NCI-H82 treated with DMSO at 0.1 percent for 48 hours (cell line): ENCODE results near the gene CRTC1.

Experiments
- DNase-seq: peaks from one replicate; lab custom pipeline; 2025; ENCODE audit not compliant: unreplicated experiment; lab: John Stamatoyannopoulos, UW

The CRTC1 gene, protein sequence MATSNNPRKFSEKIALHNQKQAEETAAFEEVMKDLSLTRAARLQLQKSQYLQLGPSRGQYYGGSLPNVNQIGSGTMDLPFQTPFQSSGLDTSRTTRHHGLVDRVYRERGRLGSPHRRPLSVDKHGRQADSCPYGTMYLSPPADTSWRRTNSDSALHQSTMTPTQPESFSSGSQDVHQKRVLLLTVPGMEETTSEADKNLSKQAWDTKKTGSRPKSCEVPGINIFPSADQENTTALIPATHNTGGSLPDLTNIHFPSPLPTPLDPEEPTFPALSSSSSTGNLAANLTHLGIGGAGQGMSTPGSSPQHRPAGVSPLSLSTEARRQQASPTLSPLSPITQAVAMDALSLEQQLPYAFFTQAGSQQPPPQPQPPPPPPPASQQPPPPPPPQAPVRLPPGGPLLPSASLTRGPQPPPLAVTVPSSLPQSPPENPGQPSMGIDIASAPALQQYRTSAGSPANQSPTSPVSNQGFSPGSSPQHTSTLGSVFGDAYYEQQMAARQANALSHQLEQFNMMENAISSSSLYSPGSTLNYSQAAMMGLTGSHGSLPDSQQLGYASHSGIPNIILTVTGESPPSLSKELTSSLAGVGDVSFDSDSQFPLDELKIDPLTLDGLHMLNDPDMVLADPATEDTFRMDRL

DNA sequence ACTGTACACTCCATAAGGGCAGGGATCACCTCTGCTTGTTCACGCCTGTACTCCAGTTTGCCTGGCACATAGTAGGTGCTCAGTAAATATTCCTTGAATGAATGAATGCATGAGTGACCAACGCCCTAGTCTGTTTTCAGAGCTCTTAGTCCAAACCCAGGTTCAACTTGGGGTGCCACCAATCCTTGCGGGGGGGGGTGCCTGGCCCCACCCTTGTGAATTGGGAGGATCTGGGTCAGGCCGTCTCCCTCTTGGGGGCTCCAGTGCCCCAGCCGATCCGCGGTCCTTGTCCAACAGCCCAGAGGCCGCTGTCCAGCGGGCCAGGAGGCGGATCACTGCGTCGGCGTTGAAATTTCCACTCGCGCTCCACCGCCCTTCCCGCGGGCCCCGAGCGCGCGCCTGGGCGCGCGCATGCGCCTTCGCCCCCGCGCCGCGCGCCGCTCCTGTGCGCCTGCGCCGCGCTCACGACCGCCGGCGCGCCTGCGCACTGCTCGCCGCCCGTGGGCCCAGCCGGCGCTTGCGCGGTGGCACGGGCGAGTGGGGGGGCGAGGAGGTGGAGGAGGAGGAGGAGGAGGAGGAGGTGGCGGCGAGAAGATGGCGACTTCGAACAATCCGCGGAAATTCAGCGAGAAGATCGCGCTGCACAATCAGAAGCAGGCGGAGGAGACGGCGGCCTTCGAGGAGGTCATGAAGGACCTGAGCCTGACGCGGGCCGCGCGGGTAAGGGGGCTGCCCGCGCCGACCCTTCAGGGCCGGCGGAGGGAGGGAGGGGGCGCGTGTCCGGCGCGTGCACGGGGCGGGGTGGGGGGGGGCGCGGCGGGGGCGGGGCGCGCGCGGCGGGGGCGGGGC is at the start of gene CRTC1:
Gene CRTC1, plus strand, starts transcription at position 572 of the 849 bp plus-strand sequence. Its CDS starts 23 bp downstream, at position 595.
- peak; percentile 54 for DNase-seq

GRCh38 chr19:18634612-18635297 is 48.7 kb upstream of the CRTC1 start:
- DNase-seq = no peak

DNA sequence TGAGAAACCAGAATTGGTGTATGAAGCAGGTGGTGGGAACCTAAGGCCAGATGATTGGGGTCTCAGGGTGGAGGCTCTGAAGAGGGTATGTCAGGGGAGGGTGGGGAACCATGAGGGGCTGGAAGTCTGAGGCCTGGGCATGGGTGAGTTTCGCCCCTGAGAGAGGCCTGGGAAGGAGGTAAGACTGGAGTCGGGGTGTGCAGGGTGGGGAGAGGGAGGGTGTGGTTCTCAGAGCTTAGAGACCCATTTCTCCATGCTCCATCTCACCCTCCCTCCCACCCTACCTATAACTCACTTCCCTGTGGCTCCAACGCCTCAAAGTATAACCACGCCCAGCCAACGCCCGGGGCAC is 47.7 kb upstream of the CRTC1 start:
- no peak for DNase-seq

- DNase-seq = peak; percentile 98
Measured at GRCh38 chr19:18636183-18636968, 47.1 kb upstream of the CRTC1 start.

- DNase-seq = no peak
Measured at GRCh38 chr19:18636969-18637629, 46.4 kb upstream of the CRTC1 start, which contains the start of gene KLHL26. KLHL26 (plus strand) TSS chr19:18637028; CDS start chr19:18637055, 27 bp downstream.

- DNase-seq = no peak
Measured at GRCh38 chr19:18637673-18638630, 45.5 kb upstream of the CRTC1 start.

DNA sequence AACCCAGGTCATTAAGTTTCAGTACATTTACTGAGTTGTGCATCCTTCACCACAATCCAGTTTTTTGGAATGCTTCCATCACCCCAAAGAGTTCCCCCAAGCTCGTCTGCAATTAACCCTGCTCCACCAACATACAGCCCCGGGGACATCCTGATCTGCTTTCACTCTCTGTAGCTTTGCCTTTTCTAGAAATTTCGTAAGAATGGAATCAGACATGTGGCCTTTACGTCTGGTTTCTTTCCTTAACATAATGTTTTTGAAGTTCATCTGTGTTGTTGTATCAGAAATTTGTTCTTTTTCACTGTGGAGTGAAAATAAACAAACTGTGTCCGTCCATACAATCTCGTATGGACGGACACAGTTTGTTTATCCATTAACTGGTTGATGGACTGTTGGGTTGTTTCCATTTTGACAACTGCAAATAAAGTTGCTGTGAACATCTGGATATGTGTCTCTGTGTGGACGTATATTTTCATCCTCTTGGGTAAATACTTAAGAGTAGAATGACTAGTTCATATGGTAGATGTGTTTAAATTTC is 43.7 kb upstream of the CRTC1 start:
- DNase-seq = no peak

DNA sequence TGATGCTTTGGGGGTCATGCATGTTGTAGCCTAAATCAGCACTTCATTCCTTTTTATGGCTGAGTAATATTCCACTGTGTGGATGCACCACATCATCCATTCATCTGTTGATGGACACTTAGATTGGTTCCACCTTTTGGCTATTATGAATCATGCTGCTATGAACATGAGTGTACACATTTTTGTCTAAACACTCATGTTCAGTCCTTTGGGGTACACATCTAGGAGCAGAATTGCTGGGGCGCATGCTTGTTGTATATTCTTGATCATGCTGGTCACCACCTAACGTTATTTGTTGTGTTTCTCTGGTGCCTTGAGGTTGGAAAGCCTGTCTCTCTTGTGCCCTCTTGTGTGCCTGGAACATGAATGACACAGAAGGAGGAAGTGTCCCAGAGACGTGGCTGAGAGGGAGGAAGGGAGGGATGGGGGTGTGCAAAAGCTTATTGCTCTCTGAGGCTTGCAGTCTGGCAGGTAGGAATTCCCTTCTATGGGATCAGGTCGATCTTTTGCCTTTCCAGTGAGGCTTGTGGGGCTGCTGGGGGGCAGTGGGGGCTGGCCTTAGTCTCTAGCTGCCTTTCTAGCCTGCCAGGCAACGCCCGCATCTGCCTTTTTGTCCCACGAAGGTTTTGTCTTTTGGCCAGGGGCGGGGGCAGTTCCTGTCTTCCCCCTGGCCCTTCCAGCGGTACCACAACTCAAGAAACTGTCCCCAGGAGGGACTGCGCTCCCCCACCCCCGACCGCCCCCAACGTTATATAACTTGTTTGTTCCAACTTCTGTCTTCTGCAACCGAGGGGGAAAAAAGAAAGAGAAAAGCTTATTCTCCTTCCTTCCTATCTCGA is 39.1 kb upstream of the CRTC1 start:
- no peak for DNase-seq

DNA sequence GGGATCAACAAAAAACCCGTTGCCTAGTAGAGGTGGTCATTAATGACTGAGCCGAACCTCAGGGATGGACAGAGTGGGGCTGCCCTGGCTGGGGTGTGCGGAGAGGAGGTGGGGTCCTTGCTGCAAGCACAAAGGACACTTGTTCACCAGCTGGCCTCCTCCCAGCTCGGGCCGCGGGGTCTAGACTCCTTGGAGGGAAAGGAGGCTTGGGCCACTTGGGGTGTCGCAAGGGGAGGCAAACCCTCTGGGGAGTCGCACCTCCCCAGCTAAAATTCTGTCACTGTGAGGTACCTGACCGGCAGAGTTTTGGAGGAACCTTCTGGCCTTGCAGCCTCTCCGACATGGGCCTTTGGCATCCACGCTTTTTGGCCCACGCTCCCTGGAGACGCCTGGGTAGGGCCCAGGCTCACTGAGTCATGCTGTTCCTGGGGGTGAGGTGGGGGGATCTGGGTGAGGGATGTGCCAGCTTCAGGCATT is 38.4 kb upstream of the CRTC1 start:
- DNase-seq = no peak

DNA sequence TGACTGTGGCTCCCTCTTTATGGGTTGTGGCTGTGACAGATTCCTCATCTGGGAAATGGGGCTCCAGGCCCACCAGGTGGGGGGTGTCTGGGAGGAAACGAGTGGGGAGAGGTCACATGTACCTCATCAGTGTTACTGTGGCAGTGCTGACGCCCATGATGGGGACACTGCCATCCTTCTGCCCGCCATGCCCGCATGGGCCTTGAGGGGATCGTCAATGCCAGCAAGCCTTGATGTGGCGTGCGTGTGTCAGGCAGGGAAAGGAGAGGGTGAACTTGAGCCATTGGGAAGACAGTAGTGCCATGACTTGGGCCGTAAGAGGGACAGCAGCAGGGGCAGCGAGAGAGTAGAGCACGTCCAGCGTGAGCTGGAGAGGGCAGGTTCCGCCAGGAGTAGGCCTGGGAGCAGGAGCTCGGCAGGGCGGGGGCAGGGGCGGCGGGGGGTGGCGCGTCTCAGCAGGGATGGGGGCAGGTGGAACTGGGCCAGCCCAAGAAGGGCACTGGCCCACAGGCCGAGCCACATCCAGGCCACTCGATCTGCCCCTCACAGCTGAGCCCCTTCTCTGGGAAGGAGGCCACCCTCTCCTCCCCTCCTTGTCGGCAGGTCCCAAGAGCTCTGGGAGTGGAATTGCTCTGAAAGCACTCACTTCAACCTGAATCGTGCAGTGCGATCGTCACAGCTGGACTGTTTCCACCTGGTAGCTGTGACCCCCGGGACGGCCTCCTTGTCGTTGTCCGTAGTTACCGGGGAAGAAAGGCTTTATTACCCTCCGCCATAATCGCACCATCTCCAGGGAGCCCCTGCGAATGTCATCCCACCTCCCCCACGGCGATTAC is 36.7 kb upstream of the CRTC1 start:
- no peak for DNase-seq

- no peak for DNase-seq
Measured at GRCh38 chr19:18647371-18647767, 36.1 kb upstream of the CRTC1 start.

DNA sequence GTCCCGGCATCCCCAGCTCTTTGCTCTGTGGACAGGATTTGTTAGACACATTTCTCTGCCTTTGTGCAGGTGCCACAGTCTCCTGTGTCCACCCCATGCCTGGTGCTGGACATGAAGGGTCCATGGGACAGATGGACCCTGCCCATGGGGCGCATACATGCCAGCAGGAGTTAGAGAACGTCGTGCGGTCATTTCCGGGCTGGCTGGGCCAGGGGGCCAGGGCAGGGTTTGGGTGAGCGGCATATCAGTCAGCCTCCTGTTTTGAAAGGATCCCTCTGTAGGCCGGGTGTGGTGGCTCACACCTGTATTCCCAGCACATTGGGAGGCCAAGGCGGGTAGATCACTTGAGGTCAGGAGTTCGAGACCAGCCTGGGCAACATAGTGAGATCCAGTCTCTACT is 35.7 kb upstream of the CRTC1 start:
- no peak for DNase-seq

- no peak for DNase-seq
Measured at GRCh38 chr19:18648973-18649315, 34.5 kb upstream of the CRTC1 start.

GRCh38 chr19:18649371-18650020 is 34.0 kb upstream of the CRTC1 start:
- DNase-seq = no peak

DNA sequence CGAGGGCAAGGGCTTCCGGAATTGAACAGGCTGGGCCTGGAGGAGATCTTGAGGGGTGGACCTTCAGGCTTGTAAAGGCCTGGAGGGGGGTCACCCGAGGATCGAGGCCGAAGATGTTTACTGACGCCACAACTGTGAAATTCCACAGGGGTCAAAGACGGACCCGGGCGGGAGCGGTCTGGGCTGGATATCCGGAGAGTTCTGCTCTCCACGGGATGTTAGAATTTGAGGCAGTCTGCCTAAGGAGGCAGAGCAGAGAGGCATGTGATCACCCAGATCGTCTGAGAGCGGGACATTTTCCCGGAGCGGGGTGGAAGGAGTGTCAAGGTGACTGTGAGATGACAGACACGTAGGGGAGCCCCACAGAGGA is 33.5 kb upstream of the CRTC1 start:
- DNase-seq = no peak

GRCh38 chr19:18650468-18651041 is 32.9 kb upstream of the CRTC1 start:
- no peak for DNase-seq
